ENCODE measurements around the gene DGKI. TPM values are rescaled to one million over a fixed set of nuclear protein-coding genes. Genes with fewer than 3 reads are reported as not detected.

The DGKI gene
- total RNA-seq, 4 donors from 2014 or later: 45.1 to 71.0 (median 48.7) TPM

DNA sequence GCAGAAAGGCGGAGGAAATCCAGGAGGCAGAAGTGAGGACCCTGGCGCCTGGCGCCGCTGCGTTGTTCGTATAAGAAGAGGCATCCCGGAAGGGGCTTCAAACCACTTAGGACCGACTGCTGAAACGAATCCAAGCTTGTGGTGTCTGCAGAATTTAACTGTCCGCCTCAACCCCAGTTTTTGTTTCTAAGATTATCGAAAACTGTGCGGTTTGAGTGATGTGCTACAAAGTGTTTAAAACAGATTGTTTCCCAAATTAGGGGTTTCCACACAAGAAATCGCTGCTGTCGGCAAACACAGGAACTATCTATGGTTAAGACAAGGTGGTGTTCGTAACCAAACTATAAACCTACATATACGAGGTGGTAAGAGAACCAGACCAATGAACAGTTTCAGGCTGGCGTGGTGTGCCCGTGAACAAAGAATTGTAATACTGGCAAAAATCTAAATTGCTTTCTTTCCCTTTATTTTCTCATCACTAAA, 835 bp upstream of the DGKI start:
- TF ChIP-seq, protein P1, sequence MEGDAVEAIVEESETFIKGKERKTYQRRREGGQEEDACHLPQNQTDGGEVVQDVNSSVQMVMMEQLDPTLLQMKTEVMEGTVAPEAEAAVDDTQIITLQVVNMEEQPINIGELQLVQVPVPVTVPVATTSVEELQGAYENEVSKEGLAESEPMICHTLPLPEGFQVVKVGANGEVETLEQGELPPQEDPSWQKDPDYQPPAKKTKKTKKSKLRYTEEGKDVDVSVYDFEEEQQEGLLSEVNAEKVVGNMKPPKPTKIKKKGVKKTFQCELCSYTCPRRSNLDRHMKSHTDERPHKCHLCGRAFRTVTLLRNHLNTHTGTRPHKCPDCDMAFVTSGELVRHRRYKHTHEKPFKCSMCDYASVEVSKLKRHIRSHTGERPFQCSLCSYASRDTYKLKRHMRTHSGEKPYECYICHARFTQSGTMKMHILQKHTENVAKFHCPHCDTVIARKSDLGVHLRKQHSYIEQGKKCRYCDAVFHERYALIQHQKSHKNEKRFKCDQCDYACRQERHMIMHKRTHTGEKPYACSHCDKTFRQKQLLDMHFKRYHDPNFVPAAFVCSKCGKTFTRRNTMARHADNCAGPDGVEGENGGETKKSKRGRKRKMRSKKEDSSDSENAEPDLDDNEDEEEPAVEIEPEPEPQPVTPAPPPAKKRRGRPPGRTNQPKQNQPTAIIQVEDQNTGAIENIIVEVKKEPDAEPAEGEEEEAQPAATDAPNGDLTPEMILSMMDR (IDR thresholded peaks at IDR 0.05): no peak
- TF ChIP-seq POLR2A (IDR thresholded peaks at IDR 0.05): no peak
- WGBS, 2 donors: 14 to 18% methylated on average over 17 to 18 of the region's 18 CpGs
- Histone ChIP-seq H3K4me1 (peaks cover 0 to 6% of the 10 kb centered on the region in 2 donors), H3K4me3 (replicated peaks in 1 of 3) (peak overlapping the region; percentile 34 to 57 (median 34)), H3K27ac (peak overlapping the region; percentile 15 to 61 (median 48)), H3K36me3 (no peaks in the 10 kb centered on the region), H3K27me3 (no peaks in the 10 kb centered on the region), H3K9me3 (no peaks in the 10 kb centered on the region)
- DNase-seq: peak; percentile 21 to 27
- intact Hi-C loops (cut with DNase I): no loop called here

DNA sequence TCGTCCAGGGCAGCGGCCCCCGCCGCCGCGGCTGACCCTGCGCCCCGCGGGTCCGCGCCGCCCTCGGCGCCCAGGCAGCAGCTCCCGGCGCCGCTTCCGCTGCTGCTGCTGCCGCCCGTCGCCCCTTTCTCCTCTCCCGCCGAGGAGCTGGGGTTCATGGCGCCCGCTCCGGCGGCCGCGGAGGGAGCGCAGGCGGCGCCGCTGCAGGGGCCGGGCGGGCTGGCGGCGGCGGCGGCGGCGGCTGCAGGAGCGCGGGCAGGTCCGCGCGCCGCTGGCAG, 286 bp downstream of the DGKI start:
- DNase-seq: no peak
- peak overlapping the region in 1 of 3 donors; percentile 57 for H3K4me3 ChIP-seq (replicated peaks in 1 of 3)
- H3K4me1 ChIP-seq: peaks cover 0 to 6% of the 10 kb centered on the region in 2 donors
- intact Hi-C loops (cut with DNase I): no loop called here
- 0% methylated on average over 7 of the region's 47 CpGs; no CpG with 5 or more reads in 1 of the 2 donors for whole genome bisulfite sequencing, 2 donors
- H3K27me3 ChIP-seq: no peaks in the 10 kb centered on the region
- TF ChIP-seq POLR2A (IDR thresholded peaks at IDR 0.05): peak in 1 of 2 donors; percentile 3
- TF ChIP-seq, protein P1 (IDR thresholded peaks at IDR 0.05): no peak
- H3K27ac ChIP-seq: no peak overlapping the region
- no peaks in the 10 kb centered on the region for H3K9me3 ChIP-seq
- no peaks in the 10 kb centered on the region for H3K36me3 ChIP-seq

DNA sequence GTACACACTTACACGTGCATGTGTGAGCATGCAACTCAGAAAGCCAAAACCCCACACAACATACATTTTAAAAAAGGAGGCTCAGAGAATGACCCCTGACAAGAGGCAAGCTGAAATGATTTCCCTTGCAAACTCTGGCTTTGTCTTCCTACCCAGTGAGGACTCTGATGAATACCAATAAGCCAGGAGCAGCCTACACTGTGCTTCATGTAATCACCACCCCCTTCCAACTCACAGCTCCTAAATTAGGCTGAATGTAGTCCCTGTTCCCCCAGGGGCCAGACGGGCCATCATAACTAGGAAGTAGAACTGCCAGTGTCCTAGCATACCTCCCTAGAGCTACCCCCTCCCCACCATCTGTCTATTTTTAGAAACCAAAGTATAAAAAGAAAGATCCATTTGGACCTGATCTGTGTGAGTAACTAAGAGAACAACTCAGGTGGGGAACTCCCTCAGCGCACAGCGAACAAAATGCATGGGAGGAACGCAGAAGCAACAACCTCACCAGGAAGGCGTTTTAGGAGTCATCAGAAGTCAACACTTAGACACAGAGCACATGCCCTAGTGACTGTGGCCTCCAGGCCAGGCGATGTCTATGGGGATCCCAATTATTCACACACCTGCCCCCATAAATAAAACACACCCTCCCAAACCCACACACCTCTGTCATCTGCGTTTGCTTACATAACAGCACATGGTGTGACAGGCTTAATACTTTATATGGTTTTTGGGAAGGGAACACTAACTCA, 1.9 kb downstream of the DGKI start:
- TF ChIP-seq POLR2A (IDR thresholded peaks at IDR 0.05): no peak
- TF ChIP-seq, protein P1 (IDR thresholded peaks at IDR 0.05): no peak
- intact Hi-C loops (cut with DNase I): no loop called here
- Histone ChIP-seq H3K27me3 (no peaks in the 10 kb centered on the region), H3K4me1 (peaks cover 0 to 6% of the 10 kb centered on the region in 2 donors), H3K9me3 (no peaks in the 10 kb centered on the region), H3K4me3 (replicated peaks in 1 of 3) (no peak overlapping the region), H3K27ac (no peak overlapping the region), H3K36me3 (no peaks in the 10 kb centered on the region)
- 90 to 94% methylated on average over 8 of the region's 8 CpGs for WGBS, 2 donors
- no peak for DNase-seq

DNA sequence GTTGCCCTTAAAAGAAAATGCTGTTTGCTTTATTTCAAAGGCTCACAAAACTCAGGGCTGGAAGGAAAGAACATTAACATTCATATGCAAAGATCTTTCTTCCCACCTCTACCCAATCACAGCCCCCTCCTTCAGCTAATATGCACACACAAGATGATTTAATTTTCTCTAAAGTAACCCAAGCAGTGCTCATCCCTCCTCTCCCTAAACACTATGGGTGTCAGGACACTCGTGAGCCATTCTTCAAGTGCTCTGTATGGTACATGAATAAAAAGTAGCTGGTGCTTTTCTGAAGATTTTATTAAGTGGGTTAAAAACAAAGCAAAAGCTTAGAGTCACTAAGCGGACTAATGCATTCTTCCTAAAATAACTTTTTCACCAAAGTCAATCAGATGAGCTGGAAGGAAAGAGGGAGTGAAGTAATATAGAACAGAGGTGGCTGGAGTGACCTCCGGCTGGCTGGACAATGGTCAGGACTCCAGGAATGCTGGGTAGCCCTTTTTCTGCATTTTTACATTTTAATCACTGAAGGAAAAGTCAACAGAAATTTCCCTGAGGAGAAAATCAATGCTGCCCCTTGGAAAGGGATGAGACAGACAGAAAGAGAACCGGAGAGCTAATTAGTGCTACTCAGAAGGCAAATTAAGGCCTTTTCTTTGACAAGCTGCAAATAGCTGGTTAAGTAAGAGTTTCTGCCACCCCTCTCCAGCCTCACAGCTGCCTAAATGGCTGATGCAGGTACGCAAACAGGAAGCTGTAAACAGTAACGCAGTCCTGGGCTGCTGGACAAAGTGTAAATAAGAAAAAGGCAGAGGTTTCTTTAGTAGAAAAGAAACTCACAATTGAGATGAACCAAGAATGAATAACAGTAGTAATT, 6.6 kb downstream of the DGKI start:
- Histone ChIP-seq H3K27me3 (no peaks in the 10 kb centered on the region), H3K4me3 (replicated peaks in 1 of 3) (no peak overlapping the region), H3K4me1 (no peaks in the 10 kb centered on the region), H3K9me3 (no peaks in the 10 kb centered on the region), H3K27ac (no peak overlapping the region), H3K36me3 (no peaks in the 10 kb centered on the region)
- no peak for DNase-seq
- TF ChIP-seq, protein P1 (IDR thresholded peaks at IDR 0.05): no peak
- no peak for TF ChIP-seq POLR2A (IDR thresholded peaks at IDR 0.05)
- intact Hi-C loops (cut with DNase I): no loop called here
- 86 to 88% methylated on average over 6 of the region's 6 CpGs for WGBS, 2 donors

Data from thyroid gland (tissue), 4 donors.